ENCODE results near the gene RPS8. TPM values are rescaled to one million over a fixed set of nuclear protein-coding genes. Genes with fewer than 3 reads are reported as not detected.
A peak's percentile ranks its signal among the peaks of the same experiment; 100 is the strongest.

RPS8 gene
- total and polyA plus RNA-seq, 2 donors from 2014 or later, result 1,449 to 1,538 TPM

GRCh38 chr1:44807364-44808062 is 32.2 kb downstream of the RPS8 start:
- Histone ChIP-seq H3K9ac (ENCODE audit: low read length in 3 of 3) (peak overlapping the region in 2 of 3 donors; percentile 50 to 97), H3K4me1 (ENCODE audit: control insufficient read depth in 2 of 3, insufficient read depth in 2 of 3, low read depth in 1 of 3, low read length in 3 of 3) (peaks cover 19 to 46% (median 39%) of the 10 kb centered on the region in 3 donors), H3K36me3 (ENCODE audit: control insufficient read depth in 2 of 3, insufficient read depth in 3 of 3, low read length in 3 of 3) (peaks cover 0 to 8% (median 4%) of the 10 kb centered on the region in 3 donors), H3K4me3 (ENCODE audit: low read length in 3 of 3) (peak overlapping the region in 1 of 3 donors; percentile 40), H3K27ac (ENCODE audit: low read depth in 2 of 2, low read length in 2 of 2) (peak overlapping the region; percentile 98 to 100), H3K9me3 (ENCODE audit: control insufficient read depth in 2 of 3, insufficient read depth in 1 of 3, low read length in 3 of 3) (no peaks in the 10 kb centered on the region), H3K27me3 (ENCODE audit: control insufficient read depth, insufficient read depth, low read length) (no peaks in the 10 kb centered on the region)
- intact Hi-C loops (cut with DNase I), result no loop called here
- peak; percentile 49 for FAIRE-seq
- TF ChIP-seq CTCF (IDR thresholded peaks at IDR 0.05; ENCODE audit: borderline replicate concordance, extremely low read depth, insufficient read depth), result no peak
- peak; percentile 90 to 99 (median 96) for DNase-seq

- Histone ChIP-seq H3K27ac (ENCODE audit: low read depth in 2 of 2, low read length in 2 of 2) (peak within 1 kb of the TSS; percentile 98 to 100), H3K9ac (ENCODE audit: low read length in 3 of 3) (peak within 1 kb of the TSS; percentile 35 to 97 (median 61)), H3K36me3 (ENCODE audit: control insufficient read depth in 2 of 3, insufficient read depth in 3 of 3, low read length in 3 of 3) (peaks cover 0 to 8% (median 2%) of the 10 kb centered on the region in 3 donors), H3K27me3 (ENCODE audit: control insufficient read depth, insufficient read depth, low read length) (no peaks in the 10 kb centered on the region), H3K9me3 (ENCODE audit: control insufficient read depth in 2 of 3, insufficient read depth in 1 of 3, low read length in 3 of 3) (no peaks in the 10 kb centered on the region), H3K4me1 (ENCODE audit: control insufficient read depth in 2 of 3, insufficient read depth in 2 of 3, low read depth in 1 of 3, low read length in 3 of 3) (peaks cover 19 to 48% (median 39%) of the 10 kb centered on the region in 3 donors), H3K4me3 (ENCODE audit: low read length in 3 of 3) (peak within 1 kb of the TSS; percentile 12 to 45 (median 42))
- TF ChIP-seq CTCF (IDR thresholded peaks at IDR 0.05; ENCODE audit: borderline replicate concordance, extremely low read depth, insufficient read depth), result no peak
- no peak for FAIRE-seq
- DNase-seq, result peak; percentile 92 to 96 (median 95)
- intact Hi-C loops (cut with DNase I), result no loop called here
Observed at GRCh38 chr1:44808063-44808937, 33.0 kb downstream of the RPS8 start, which contains the start of gene BTBD19. Gene BTBD19, plus strand, starts transcription at chr1:44808523. Its CDS starts 298 bp downstream, at chr1:44808821.

DNA sequence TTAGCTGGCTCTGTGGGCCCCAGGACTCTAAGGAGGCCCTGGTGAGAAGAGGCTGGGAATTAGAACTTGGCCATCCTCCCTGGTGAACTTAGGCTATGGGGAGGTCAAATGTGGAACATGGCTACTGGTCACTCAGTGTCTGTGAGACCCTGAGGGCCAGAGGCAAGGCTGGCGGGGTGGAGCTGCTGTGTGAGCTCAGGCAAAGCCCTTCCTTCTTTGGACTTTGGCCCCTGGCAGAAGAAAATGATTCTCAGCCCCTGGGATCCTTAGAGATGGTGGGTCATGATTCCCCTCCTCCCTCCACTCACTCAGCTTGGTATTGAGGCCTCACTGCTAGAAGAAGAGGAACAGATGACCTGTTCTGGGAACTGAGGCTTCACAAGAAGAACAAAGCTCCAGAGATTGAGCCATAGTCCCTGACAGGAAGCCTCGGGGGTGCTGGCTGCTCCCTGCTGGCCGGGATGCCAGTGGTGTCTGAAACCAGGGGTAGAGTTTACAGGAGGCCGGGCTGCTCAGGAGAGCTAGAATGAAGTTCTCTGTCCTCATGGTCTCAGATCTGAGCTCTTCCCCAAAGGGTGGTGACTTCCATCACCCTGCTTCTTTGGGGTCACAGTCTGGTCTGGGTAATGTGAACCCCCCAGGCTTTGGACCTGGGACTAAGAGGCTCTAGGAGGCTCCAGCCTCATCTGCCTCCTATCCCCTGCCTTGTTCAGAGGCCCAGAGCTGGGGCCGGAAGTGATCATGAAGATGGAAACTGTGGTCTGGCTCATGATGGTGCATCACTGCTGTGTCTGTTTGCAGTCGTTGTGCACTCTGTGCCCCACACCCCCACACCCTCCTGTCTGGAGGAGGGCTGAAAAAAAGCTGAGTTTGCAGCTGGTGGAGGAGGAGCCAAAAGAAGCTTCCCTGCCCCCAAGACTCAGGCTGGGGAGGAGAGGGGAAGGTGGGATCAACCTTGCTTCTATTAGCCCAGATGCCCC is 33.9 kb downstream of the RPS8 start:
- FAIRE-seq (no peak), DNase-seq (peak; percentile 41 to 84 (median 75))
- no peaks in the 10 kb centered on the region for H3K9me3 ChIP-seq (ENCODE audit: control insufficient read depth in 2 of 3, insufficient read depth in 1 of 3, low read length in 3 of 3)
- H3K27me3 ChIP-seq (ENCODE audit: control insufficient read depth, insufficient read depth, low read length), result no peaks in the 10 kb centered on the region
- TF ChIP-seq CTCF (IDR thresholded peaks at IDR 0.05; ENCODE audit: borderline replicate concordance, extremely low read depth, insufficient read depth), result no peak
- H3K4me3 ChIP-seq (ENCODE audit: low read length in 3 of 3), result peak overlapping the region; percentile 12 to 45 (median 42)
- H3K27ac ChIP-seq (ENCODE audit: low read depth in 2 of 2, low read length in 2 of 2), result peak overlapping the region; percentile 98 to 100
- peaks cover 0 to 5% (median 2%) of the 10 kb centered on the region in 3 donors for H3K36me3 ChIP-seq (ENCODE audit: control insufficient read depth in 2 of 3, insufficient read depth in 3 of 3, low read length in 3 of 3)
- peaks cover 19 to 48% (median 39%) of the 10 kb centered on the region in 3 donors for H3K4me1 ChIP-seq (ENCODE audit: control insufficient read depth in 2 of 3, insufficient read depth in 2 of 3, low read depth in 1 of 3, low read length in 3 of 3)
- intact Hi-C loops (cut with DNase I), result no loop called here
- peak overlapping the region; percentile 35 to 97 (median 61) for H3K9ac ChIP-seq (ENCODE audit: low read length in 3 of 3)

All from kidney (tissue), 14 donors.